GM21381 (cell line): ENCODE data around the gene ZBED1.
"Not testable (repeated sequence)": the region's sequence is repeated elsewhere in the genome, so short reads cannot be mapped to it uniquely, and the experiment has no call there.

Experiments used
- ATAC-seq: cut with Tn5 transposase; IDR thresholded peaks from one replicate; pipeline ENCODE4 v1.9.1; 2021; ENCODE audit warnings: mild to moderate bottlenecking, moderate library complexity; ENCODE audit not compliant: unreplicated experiment

The ZBED1 gene

DNA sequence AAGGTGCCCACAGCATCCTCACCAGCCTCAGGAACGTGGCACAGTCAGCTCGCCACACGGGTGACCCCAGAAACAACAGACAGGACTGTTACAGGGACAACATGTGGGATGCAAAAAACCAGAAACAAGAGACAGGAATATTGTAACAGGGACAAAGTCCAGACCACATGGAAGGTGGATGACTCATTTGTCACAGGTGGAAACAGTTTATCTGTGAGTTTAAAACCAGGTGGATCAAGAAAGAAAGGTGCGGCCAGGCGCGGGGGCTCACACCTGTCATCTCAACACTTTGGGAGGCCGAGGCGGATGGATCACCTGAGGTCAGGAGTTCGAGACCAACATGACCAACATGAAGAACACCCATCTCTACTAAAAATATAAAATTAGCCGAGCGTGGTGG lies 23.5 kb downstream of the ZBED1 start:
- ATAC-seq = not testable (repeated sequence)

- no peak for ATAC-seq
Measured at GRCh38 chrX:2474963-2475726, 25.6 kb downstream of the ZBED1 start.

DNA sequence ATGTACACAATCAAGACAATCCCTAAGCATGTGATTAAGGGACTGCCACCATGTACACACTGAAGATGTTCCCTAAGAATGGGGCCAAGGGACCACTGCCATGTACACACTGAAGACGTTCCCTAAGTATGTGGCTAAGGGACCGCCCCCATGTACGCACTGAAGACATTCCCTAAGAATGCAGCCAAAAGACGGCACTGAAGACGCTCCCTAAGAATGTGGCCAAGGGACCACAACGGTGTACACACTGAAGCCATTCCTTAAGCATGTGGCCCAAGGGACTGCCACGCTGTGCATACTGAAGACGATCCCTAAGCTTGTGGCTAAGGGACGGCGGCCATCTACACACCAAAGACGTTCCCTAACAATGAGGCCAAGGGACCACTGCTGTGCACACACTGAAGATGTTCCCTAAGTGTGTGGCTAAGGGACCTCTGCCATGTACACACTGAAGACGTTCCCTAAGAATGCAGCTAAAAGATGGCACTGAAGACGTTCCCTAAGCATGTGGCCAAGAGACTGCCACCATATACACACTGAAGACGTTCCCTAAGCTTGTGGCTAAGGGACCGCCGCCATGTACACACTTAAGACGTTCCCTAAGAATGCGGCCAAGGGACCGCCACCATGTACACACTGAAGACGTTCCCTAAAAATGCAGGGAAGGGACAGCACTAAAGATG lies 26.4 kb downstream of the ZBED1 start:
- no peak for ATAC-seq

- not testable (repeated sequence) for ATAC-seq
Measured at GRCh38 chrX:2473064-2473463, 27.7 kb downstream of the ZBED1 start.

DNA sequence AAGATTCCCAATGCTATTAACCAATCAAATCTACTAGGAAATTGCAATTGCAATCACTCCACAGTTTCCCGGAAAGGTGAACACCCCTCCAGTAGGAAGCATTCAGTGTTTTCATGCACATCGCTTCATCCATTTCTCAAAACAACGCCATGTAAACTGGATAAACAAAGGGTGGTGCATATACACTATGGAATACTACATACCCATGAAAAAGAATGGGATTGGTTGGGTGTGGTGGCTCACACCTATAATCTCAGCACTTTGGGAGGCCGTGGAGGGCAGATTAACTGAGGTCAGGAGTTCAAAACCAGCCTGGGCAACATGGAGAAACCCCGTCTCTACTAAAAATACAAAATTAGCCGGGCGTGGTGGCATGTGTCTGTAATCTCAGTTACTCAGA lies 29.1 kb downstream of the ZBED1 start:
- no peak for ATAC-seq

DNA sequence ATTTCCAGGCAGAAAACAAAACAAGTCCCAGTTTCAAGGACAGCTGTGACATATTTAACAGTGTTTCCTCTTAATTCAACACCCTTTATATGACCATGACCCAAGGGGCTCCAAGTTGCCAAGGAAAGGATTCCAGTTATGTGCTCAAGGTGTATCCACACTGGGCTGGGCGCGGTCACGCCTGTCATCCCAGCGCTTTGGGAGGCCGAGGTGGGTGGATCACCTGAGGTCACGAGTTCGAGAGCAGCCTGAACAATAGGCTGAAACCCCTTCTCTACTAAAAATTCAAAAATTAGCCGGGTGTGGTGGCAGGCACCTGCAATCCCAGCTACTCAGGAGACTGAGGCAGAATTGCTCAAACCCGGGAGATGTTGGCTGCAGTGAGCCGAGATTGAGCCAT lies 29.6 kb downstream of the ZBED1 start:
- ATAC-seq = not testable (repeated sequence)

DNA sequence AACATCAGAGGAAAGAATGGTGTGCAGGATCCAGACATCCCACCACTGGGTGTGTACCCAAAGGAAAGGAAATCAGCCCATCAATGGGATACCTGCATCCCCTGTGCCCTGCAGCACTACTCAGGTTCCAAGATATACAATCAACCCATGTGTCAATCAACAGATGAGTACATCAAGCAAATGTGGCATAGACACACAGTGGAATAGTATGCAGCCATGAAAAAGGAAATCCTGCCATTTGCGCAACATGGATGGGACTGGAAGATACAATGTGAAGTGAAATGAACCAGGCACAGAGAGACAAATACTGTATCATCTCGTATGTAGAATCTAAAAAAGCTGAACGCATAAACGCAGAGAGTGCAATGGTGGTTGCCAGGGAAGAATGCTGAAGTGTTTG lies 30.9 kb downstream of the ZBED1 start:
- not testable (repeated sequence) for ATAC-seq

DNA sequence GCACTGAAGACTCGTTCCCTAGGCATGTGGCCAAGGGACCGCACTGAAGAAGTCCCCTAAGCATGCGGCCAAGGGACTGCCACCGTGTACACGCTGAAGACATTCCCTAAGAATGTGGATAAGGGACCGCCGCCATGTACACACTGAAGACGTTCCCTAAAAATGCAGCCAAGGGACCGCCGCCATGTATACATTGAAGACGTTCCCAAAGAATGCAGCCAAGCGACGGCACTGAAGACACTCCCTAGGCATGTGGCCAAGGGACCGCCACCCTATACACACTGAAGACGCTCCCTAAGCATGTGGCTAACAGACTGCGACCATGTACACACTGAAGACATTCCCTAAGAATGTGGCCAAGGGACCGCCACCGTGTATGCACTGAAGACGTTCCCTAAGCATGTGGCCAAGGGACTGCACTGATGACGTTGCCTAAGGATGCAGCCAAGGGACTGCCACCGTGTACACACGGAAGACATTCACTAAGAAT lies 31.5 kb downstream of the ZBED1 start:
- ATAC-seq = no peak

- ATAC-seq = no peak
Measured at GRCh38 chrX:2468261-2469195, 32.2 kb downstream of the ZBED1 start.

- no peak for ATAC-seq
Measured at GRCh38 chrX:2466876-2467656, 33.7 kb downstream of the ZBED1 start.

DNA sequence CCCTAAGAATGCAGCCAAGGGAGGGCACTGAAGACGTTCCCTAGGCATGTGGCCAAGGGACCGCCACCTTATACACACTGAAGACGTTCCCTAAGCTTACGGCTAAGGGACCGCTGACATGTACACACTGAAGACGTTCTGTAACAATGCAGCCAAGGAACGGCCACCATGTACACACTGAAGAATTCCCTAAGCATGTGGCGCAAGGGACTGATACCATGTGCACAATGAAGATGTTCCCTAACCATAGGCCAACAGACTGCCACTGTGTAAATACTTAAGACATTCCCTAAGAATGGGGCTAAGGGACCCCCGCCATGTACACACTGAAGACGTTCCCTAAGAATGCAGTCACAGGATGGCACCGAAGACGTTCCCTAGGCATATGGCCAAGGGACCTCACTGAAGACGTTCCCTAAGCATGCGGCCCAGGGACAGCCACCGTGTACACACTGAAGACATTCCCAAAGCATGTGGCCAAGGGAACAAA lies 36.1 kb downstream of the ZBED1 start:
- ATAC-seq = no peak

DNA sequence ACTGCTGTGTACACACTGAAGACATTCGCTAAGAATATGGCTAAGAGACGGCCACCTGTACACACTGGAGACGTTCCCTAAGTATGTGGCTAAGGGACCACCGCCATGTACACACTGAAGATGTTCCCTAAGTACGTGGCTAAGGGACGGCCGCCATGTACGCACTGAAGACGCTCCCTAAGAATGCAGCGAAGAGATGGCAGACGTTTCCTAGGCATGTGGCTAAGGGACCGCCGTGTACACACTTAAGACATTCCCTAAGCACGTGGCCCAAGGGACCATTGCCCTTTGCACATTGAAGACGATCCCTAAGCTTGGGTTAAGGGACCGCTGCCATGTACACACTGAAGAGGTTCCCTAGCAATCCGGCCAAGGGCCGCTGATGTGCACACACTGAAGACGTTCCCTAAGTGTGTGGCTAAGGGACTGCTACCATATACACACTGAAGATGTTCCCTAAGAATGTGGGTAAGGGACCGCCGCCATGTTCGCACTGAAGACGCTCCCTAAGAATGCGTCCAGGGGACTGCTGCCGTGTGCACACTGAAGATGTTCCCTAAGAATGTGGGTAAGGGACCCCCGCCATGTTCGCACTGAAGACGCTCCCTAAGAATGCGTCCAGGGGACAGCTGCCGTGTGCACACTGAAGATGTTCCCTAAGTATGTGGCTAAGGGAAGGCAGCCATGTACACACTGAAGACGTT lies 36.7 kb downstream of the ZBED1 start:
- ATAC-seq = no peak

GRCh38 chrX:2463481-2463880 lies 37.3 kb downstream of the ZBED1 start:
- ATAC-seq = not testable (repeated sequence)

DNA sequence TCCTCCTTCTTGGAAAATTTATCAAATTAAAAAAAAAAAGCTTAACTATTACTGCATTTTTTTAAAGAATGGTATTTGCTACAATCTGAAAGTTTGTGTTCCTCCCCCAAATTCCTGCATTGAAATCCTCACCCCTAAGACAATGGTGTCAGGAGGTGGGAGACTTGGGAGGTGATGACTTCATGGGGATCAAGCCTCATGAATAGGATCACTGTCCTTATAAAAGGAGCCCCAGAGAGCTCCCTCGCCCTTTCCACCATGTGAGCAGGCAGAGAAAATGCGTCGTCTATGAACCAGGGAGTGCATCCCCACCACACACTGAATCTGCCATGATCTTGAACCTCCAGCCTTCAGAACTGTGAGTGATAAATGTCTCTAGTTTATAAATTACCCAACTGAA lies 38.0 kb downstream of the ZBED1 start:
- no peak for ATAC-seq

- ATAC-seq = no peak
Measured at GRCh38 chrX:2462074-2462473, 38.7 kb downstream of the ZBED1 start.

- ATAC-seq = no peak
Measured at GRCh38 chrX:2461711-2462016, 39.1 kb downstream of the ZBED1 start.

DNA sequence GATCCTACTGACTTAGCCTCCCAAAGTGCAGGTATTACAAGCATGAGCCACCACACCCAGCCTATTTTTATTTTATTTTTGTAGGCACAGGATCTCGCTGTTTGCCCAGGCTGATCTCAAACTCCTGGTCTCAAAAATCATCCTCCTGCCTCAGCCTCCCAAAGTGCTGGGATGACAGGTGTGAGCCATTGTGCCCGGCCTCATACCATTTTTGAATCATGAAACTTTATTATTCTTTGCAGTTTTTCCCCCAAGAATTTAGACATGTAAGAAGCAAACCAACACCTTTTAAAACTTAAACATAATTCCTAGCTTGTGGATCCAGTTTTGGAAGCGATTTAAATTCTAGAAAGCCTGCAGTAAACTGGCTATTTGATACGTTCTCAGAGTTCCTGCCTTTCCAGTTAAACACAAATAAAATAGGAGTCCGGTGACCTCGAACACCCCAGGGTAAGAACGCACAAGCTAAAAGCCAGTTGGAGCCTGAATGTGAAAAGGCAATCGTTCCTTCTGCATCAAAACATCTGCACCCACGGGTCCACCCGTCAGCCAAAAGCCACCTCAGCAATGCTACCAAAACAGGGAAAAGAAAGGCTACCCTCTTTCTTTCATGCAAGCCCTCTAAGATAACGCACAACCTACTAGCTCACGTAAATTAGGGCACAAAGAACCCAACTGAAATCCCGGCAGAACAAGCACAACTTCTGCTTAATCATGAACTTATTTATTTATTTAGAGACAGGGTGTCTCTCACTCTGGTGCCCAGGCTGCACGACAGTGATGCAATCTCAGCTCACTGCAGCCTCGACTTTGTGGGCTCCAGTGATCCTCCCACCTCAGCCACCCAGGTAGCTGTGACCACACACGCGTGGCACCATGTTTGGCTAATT lies 39.7 kb downstream of the ZBED1 start:
- not testable (repeated sequence) for ATAC-seq

DNA sequence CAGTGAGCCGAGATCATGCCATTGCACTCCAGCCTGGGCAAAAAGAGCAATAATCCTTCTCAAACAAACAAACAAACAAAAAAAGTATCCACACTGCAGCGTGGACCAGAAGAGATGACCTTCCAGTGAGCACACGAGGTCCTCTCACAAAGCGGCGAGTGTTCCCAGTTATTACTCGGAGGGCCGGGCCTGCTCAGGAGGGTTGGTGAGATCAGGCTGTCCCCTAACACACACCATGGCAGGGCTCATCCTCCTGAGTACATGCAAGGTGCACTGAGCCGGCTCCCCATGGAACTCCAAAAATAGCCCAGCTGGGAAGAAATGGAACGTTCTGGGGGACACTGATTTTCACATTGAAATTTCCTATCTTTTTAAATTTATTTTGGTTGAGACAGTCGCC lies 40.7 kb downstream of the ZBED1 start:
- not testable (repeated sequence) for ATAC-seq

DNA sequence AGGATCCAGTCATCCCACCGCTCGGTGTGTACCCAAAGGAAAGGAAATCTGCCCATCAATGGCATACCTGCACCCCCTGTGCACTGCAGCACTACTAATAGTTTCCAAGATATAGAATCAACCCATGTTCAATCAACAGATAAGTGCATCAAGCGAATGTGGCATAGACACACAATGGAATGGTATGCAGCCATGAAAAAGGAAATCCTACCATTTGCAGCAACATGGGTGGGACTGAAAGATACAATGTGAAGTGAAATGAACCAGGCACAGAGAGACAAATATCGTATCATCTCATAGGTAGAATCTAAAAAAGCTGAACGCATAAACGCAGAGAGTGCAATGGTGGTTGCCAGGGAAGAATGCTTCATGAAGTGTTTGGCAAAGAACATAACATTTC lies 42.5 kb downstream of the ZBED1 start:
- no peak for ATAC-seq
